ENCODE results near the gene SLIT1. TPM values are rescaled to one million over a fixed set of nuclear protein-coding genes. Genes with fewer than 3 reads are reported as not detected.

Gene SLIT1
- total and polyA plus RNA-seq, 2 of the 8 experiments (the other 6 are each of a cell fraction or from before 2014, with no cell fraction given), result 0.70 to 0.88 TPM

GRCh38 chr10:97000487-97001182 is 185.1 kb downstream of the SLIT1 start:
- POLR2A ChIA-PET (ENCODE audit: partially characterized antibody), result interaction anchor here (2.0 kb wide), 1 partner anchor 12 kb away, joined by 6 read pairs; no protein-coding TSS in a partner anchor

More at GRCh38 chr10:97000487-97001182, 185.1 kb downstream of the SLIT1 start:
- Histone ChIP-seq H3K56ac (replicated peaks; ENCODE audit: insufficient read length, low read depth, low read length) (no peak overlapping the region), H3K14ac (ENCODE audit: insufficient read length) (no peak overlapping the region), H3K79me1 (ENCODE audit: low read depth, low read length) (no peaks in the 10 kb centered on the region), H2AK5ac (ENCODE audit: low read depth, low read length) (no peak overlapping the region), H3K27ac (ENCODE audit: low read depth, low read length) (no peak overlapping the region), H2BK120ac (replicated peaks; ENCODE audit: low read depth, low read length) (no peak overlapping the region), H3K4me1 (replicated peaks in 1 of 4; ENCODE audit: control insufficient read depth in 3 of 4, insufficient read depth in 4 of 4, low read length in 3 of 4) (no peaks in the 10 kb centered on the region), H3K23ac (ENCODE audit: insufficient read length) (no peak overlapping the region), H3K9ac (replicated peaks in 1 of 4; ENCODE audit: extremely low read depth in 1 of 4, low read depth in 3 of 4, low read length in 3 of 4) (no peak overlapping the region), H2BK5ac (ENCODE audit: low read depth, low read length) (no peak overlapping the region), H3K4ac (replicated peaks; ENCODE audit: insufficient read length, low read depth, low read length) (no peak overlapping the region), H4K20me1 (replicated peaks in 1 of 2; ENCODE audit: control insufficient read depth in 1 of 2, insufficient read depth in 2 of 2, low read length in 2 of 2) (no peaks in the 10 kb centered on the region), H2BK12ac (ENCODE audit: low read depth, low read length) (no peak overlapping the region), H2AFZ (ENCODE audit: low read length) (no peak overlapping the region), H3K27me3 (replicated peaks in 1 of 4; ENCODE audit: control insufficient read depth in 3 of 4, extremely low read depth in 1 of 4, insufficient read depth in 3 of 4, low read length in 3 of 4) (no peaks in the 10 kb centered on the region), H3K18ac (ENCODE audit: extremely low read depth, low read length) (no peak overlapping the region), H4K5ac (ENCODE audit: insufficient read length, low read depth, low read length) (no peak overlapping the region), H3K79me2 (ENCODE audit: control insufficient read depth in 1 of 2, insufficient read depth in 2 of 2, low read length in 2 of 2) (no peaks in the 10 kb centered on the region), H2BK15ac (ENCODE audit: low read length) (no peak overlapping the region), H3K9me3 (ENCODE audit: insufficient read depth in 2 of 2, low read depth in 1 of 2, low read length in 1 of 2) (no peaks in the 10 kb centered on the region), H3K36me3 (ENCODE audit: control insufficient read depth in 2 of 4, insufficient read depth in 4 of 4, low read length in 3 of 4) (no peaks in the 10 kb centered on the region), H3K4me3 (ENCODE audit: extremely low read depth in 1 of 4, insufficient read depth in 2 of 4, low read depth in 3 of 4, low read length in 4 of 4) (no peak overlapping the region), H3K23me2 (ENCODE audit: low read depth, low read length) (no peaks in the 10 kb centered on the region), H4K8ac (ENCODE audit: extremely low read depth, insufficient read depth, low read length) (no peak overlapping the region), H3K4me2 (ENCODE audit: insufficient read depth in 1 of 2, low read depth in 2 of 2, low read length in 2 of 2) (no peak overlapping the region), H2BK20ac (ENCODE audit: low read length) (no peak overlapping the region), H4K91ac (replicated peaks; ENCODE audit: insufficient read length, low read length) (no peak overlapping the region)
- DNase-seq (ENCODE audit: low read depth in 1 of 2, low spot score in 2 of 2), result no peak
- peak; percentile 42 to 62; a peak in 3 of 4 replicates for TF ChIP-seq RAD21 (IDR thresholded peaks at IDR 0.05 in 1 of 2, conservative IDR thresholded peaks at IDR 0.05 in 1 of 2; ENCODE audit: low read depth in 2 of 2, low read length in 2 of 2)
- TF ChIP-seq CTCF (IDR thresholded peaks at IDR 0.05; ENCODE audit: control extremely low read depth in 1 of 3, insufficient read depth in 1 of 3, low read depth in 1 of 3, low read length in 3 of 3), result peak; percentile 57 to 65 (median 62)
- no peak for TF ChIP-seq YY1 (IDR thresholded peaks at IDR 0.05; ENCODE audit: low read depth, low read length)
- 91% methylated on average over 25 of the region's 25 CpGs; no CpG with 5 or more reads in 1 of the 2 experiments for WGBS, 2 experiments (ENCODE audit: extremely low coverage in 1 of 2, insufficient coverage in 1 of 2, insufficient read length in 1 of 2, insufficient replicate concordance in 2 of 2, low coverage in 1 of 2, low lambda C conversion rate in 2 of 2, missing lambda C conversion rate in 1 of 2)
- no peak for FAIRE-seq
- CTCF ChIA-PET (ENCODE audit: partially characterized antibody), result interaction anchor here (0.6 to 8.1 kb wide), 13 partner anchors 11 to 216 kb away, joined by 3 to 47 read pairs (median 3); no protein-coding TSS in a partner anchor

All from H1 (cell line).